ENCODE results near the gene CEP295NL. TPM values are rescaled to one million over a fixed set of nuclear protein-coding genes. Genes with fewer than 3 reads are reported as not detected.

CEP295NL gene
- total RNA-seq, 1 experiment from 2014 or later = 0.87 TPM

DNA sequence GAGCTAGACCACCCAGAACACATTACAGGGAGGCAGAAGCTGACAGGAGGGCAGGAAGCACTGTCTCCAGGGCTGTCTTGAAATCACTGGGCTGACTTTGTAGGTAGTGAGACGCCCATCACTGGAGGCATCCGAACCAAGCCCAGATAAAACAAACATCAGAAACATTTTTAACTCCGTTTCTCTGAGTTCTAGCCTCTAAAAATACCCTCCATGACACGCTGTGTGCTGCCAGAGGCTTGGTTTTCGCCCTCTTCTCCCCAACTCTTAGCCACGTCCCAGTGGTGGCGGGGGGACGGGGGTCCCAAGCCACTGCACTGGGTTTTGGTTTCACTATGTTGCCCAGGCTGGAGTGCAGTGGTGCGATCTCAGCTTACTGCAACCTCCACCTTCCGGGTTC lies 1.2 kb downstream of the CEP295NL start:
- no peaks in the 10 kb centered on the region for H3K9me3 ChIP-seq (ENCODE audit: control insufficient read depth, insufficient read depth, low read depth, low read length)
- ATAC-seq (no peak), DNase-seq (ENCODE audit: low read depth, low spot score) (no peak)
- in situ Hi-C loops (cut with HindIII; ENCODE audit: low pct_unique_long_range_greater_than_20kb, low sequenced_read_pairs) (no loop called here), intact Hi-C loops (cut with micrococcal nuclease; ENCODE audit: unreplicated experiment) (no loop called here)
- H3K4me1 ChIP-seq (ENCODE audit: control insufficient read depth, insufficient read depth, low read length) = no peaks in the 10 kb centered on the region; the same call in 1 of the 2 replicates
- ChIA-PET POLR2A (no interaction called here), CTCF (interaction anchor here (0.7 kb wide), 1 partner anchor 36 kb away, joined by 3 read pairs; no protein-coding TSS in a partner anchor)
- no peak for TF ChIP-seq POLR2AphosphoS5 (IDR thresholded peaks at IDR 0.05; ENCODE audit: low read depth, low read length)
- H3K27me3 ChIP-seq (ENCODE audit: control insufficient read depth, insufficient read depth, low read length) = no peaks in the 10 kb centered on the region
- H3K4me3 ChIP-seq (ENCODE audit: low read depth in 2 of 2, low read length in 2 of 2) = no peak overlapping the region
- BruUV-seq (replicated peaks) = no TSS peak
- H3K27ac ChIP-seq (ENCODE audit: low read length) = no peak overlapping the region
- H3K36me3 ChIP-seq (ENCODE audit: control insufficient read depth, insufficient read depth, low read length) = no peaks in the 10 kb centered on the region

DNA sequence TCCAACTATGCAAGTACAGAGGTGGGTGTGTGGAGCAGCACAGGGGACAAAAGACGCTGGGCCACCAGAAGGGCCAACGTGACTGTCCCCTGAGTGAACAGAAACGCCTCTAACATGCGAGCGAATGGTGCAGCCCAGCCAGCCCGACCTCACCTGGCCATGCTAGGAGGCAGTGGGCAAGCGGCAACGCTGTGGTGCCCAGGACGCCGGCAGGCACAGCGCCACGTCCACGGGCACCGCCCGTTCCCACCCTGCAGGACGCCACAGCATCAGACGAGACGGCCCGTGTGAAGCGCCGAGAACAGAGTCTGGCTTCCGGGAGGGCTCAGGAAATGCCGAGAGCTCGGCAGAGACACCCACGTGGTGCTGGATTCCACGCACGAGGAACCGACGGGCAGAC lies 2.2 kb downstream of the CEP295NL start:
- DNase-seq (ENCODE audit: low read depth, low spot score) = no peak
- no TSS peak for BruUV-seq (replicated peaks)

GRCh38 chr17:78899361-78900260 lies 3.4 kb downstream of the CEP295NL start:
- no peak overlapping the region for H3K27ac ChIP-seq (ENCODE audit: low read length)
- H3K9me3 ChIP-seq (ENCODE audit: control insufficient read depth, insufficient read depth, low read depth, low read length) = no peaks in the 10 kb centered on the region
- in situ Hi-C loops (cut with HindIII; ENCODE audit: low pct_unique_long_range_greater_than_20kb, low sequenced_read_pairs) (no loop called here), intact Hi-C loops (cut with micrococcal nuclease; ENCODE audit: unreplicated experiment) (no loop called here)
- no TSS peak for BruUV-seq (replicated peaks)
- CTCF ChIA-PET = interaction anchor here (0.6 to 1.0 kb wide), 2 partner anchors 19 to 64 kb away, joined by 3 to 5 read pairs; no protein-coding TSS in a partner anchor
- no peaks in the 10 kb centered on the region for H3K27me3 ChIP-seq (ENCODE audit: control insufficient read depth, insufficient read depth, low read length)
- H3K4me1 ChIP-seq (ENCODE audit: control insufficient read depth, insufficient read depth, low read length) = no peaks in the 10 kb centered on the region; the same call in 1 of the 2 replicates
- POLR2A ChIA-PET = interaction anchor here (0.7 kb wide), 1 partner anchor 22 kb away, joined by 4 read pairs; no protein-coding TSS in a partner anchor
- H3K36me3 ChIP-seq (ENCODE audit: control insufficient read depth, insufficient read depth, low read length) = no peaks in the 10 kb centered on the region
- H3K4me3 ChIP-seq (ENCODE audit: low read depth in 2 of 2, low read length in 2 of 2) = no peak overlapping the region
- ATAC-seq (no peak), DNase-seq (ENCODE audit: low read depth, low spot score) (no peak)
- TF ChIP-seq, protein P1, sequence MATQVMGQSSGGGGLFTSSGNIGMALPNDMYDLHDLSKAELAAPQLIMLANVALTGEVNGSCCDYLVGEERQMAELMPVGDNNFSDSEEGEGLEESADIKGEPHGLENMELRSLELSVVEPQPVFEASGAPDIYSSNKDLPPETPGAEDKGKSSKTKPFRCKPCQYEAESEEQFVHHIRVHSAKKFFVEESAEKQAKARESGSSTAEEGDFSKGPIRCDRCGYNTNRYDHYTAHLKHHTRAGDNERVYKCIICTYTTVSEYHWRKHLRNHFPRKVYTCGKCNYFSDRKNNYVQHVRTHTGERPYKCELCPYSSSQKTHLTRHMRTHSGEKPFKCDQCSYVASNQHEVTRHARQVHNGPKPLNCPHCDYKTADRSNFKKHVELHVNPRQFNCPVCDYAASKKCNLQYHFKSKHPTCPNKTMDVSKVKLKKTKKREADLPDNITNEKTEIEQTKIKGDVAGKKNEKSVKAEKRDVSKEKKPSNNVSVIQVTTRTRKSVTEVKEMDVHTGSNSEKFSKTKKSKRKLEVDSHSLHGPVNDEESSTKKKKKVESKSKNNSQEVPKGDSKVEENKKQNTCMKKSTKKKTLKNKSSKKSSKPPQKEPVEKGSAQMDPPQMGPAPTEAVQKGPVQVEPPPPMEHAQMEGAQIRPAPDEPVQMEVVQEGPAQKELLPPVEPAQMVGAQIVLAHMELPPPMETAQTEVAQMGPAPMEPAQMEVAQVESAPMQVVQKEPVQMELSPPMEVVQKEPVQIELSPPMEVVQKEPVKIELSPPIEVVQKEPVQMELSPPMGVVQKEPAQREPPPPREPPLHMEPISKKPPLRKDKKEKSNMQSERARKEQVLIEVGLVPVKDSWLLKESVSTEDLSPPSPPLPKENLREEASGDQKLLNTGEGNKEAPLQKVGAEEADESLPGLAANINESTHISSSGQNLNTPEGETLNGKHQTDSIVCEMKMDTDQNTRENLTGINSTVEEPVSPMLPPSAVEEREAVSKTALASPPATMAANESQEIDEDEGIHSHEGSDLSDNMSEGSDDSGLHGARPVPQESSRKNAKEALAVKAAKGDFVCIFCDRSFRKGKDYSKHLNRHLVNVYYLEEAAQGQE (IDR thresholded peaks at IDR 0.05; ENCODE audit: insufficient read depth in 1 of 2, low read depth in 2 of 2, low read length in 1 of 2) = no peak
- TF ChIP-seq TCF7L2 (IDR thresholded peaks at IDR 0.05; ENCODE audit: low read depth, low read length) = no peak
- no peak for TF ChIP-seq POLR2AphosphoS5 (IDR thresholded peaks at IDR 0.05; ENCODE audit: low read depth, low read length)
- no peak for TF ChIP-seq CTCF (IDR thresholded peaks at IDR 0.05)
- no peak for TF ChIP-seq SIN3A (IDR thresholded peaks at IDR 0.05; ENCODE audit: borderline replicate concordance, insufficient read depth, low read depth, low read length)

More for the DNA sequence above, 2.2 kb downstream of the CEP295NL start:
- Histone ChIP-seq H3K27ac (ENCODE audit: low read length) (no peak overlapping the region), H3K27me3 (ENCODE audit: control insufficient read depth, insufficient read depth, low read length) (no peaks in the 10 kb centered on the region), H3K9me3 (ENCODE audit: control insufficient read depth, insufficient read depth, low read depth, low read length) (no peaks in the 10 kb centered on the region), H3K4me1 (ENCODE audit: control insufficient read depth, insufficient read depth, low read length) (no peaks in the 10 kb centered on the region; the same call in 1 of the 2 replicates), H3K4me3 (ENCODE audit: low read depth in 2 of 2, low read length in 2 of 2) (no peak overlapping the region), H3K36me3 (ENCODE audit: control insufficient read depth, insufficient read depth, low read length) (no peaks in the 10 kb centered on the region)
- no peak for TF ChIP-seq CTCF (IDR thresholded peaks at IDR 0.05)
- TF ChIP-seq POLR2AphosphoS5 (IDR thresholded peaks at IDR 0.05; ENCODE audit: low read depth, low read length) = no peak
- TF ChIP-seq SIN3A (IDR thresholded peaks at IDR 0.05; ENCODE audit: borderline replicate concordance, insufficient read depth, low read depth, low read length) = no peak
- no peak for TF ChIP-seq TCF7L2 (IDR thresholded peaks at IDR 0.05; ENCODE audit: low read depth, low read length)
- CTCF ChIA-PET = no interaction called here
- in situ Hi-C loops (cut with HindIII; ENCODE audit: low pct_unique_long_range_greater_than_20kb, low sequenced_read_pairs) (no loop called here), intact Hi-C loops (cut with micrococcal nuclease; ENCODE audit: unreplicated experiment) (no loop called here)
- no peak for ATAC-seq
- POLR2A ChIA-PET = no interaction called here

All from Panc1 (cell line).